CD8-positive, alpha-beta memory T cell (primary cell): ENCODE results near the gene NPC1L1. TPM values are rescaled to one million over a fixed set of nuclear protein-coding genes. Genes with fewer than 3 reads are reported as not detected.
A peak's percentile ranks its signal among the peaks of the same experiment; 100 is the strongest.

Source experiments
- CTCF ChIA-PET: fragments of 350-600 bp; sonication (Branson Sonifier 250); formaldehyde crosslinking; loops from one replicate; lab custom pipeline; 2021; ENCODE audit warnings: antibody characterized with exemption; lab: Charles Lee
- POLR2A ChIA-PET: fragments of 350-600 bp; sonication (Branson Sonifier 250); formaldehyde crosslinking; loops from one replicate; lab custom pipeline; 2021; ENCODE audit warnings: antibody characterized with exemption; lab: Charles Lee
- DNase-seq, 5 donors: peaks; one replicate each; pipeline versions ENCODE4 v3.0.0 to v3.0.0-alpha.2; 2020 to 2022; ENCODE audit warnings: mixed read lengths in 1 of 5
- H3K27ac ChIP-seq: one replicate; pipeline ENCODE4 v1.7.0; 2013; ENCODE audit warnings: low read depth, mild to moderate bottlenecking, low read length, moderate library complexity
- H3K27me3 ChIP-seq: 2 replicates; pipeline ENCODE4 v1.7.0; 2013; ENCODE audit warnings: low read length, mild to moderate bottlenecking; ENCODE audit not compliant: insufficient read depth, poor library complexity, severe bottlenecking
- H3K36me3 ChIP-seq: 2 replicates; pipeline ENCODE4 v1.7.0; 2013; ENCODE audit warnings: mild to moderate bottlenecking, low read length, moderate library complexity; ENCODE audit not compliant: insufficient read depth
- H3K4me1 ChIP-seq: 2 replicates; pipeline ENCODE4 v1.7.0; 2013; ENCODE audit warnings: mild to moderate bottlenecking, low read length, moderate library complexity; ENCODE audit not compliant: insufficient read depth
- H3K4me3 ChIP-seq: 2 replicates; pipeline ENCODE4 v1.7.0; 2013; ENCODE audit warnings: mild to moderate bottlenecking, low read length
- H3K9me3 ChIP-seq: 2 replicates; pipeline ENCODE4 v1.7.0; 2013; ENCODE audit warnings: mild to moderate bottlenecking, low read length
- H3K27ac Mint-ChIP-seq, 8 donors: one replicate each; pipeline ENCODE4 v1.8.0; 2020 to 2021; ENCODE audit warnings: mixed read lengths in 8 of 8, mild to moderate bottlenecking in 6 of 8, inconsistent platforms in 3 of 8, moderate library complexity in 3 of 8
- H3K27me3 Mint-ChIP-seq, 2 donors: one replicate each; pipeline ENCODE4 v1.8.0; 2020 to 2021; ENCODE audit warnings: mixed read lengths in 2 of 2, mild to moderate bottlenecking in 1 of 2, moderate library complexity in 1 of 2
- H3K36me3 Mint-ChIP-seq, 3 donors: one replicate each; pipeline ENCODE4 v1.8.0; 2020 to 2021; ENCODE audit warnings: mixed read lengths in 3 of 3, inconsistent platforms in 1 of 3, mild to moderate bottlenecking in 1 of 3
- H3K4me1 Mint-ChIP-seq, 3 donors: one replicate each; pipeline ENCODE4 v1.8.0; 2020 to 2021; ENCODE audit warnings: mixed read lengths in 3 of 3, inconsistent platforms in 1 of 3, mild to moderate bottlenecking in 1 of 3
- H3K4me3 Mint-ChIP-seq, 7 donors: one replicate each; pipeline ENCODE4 v1.8.0; 2020 to 2021; ENCODE audit warnings: mixed read lengths in 7 of 7, mild to moderate bottlenecking in 6 of 7, moderate library complexity in 4 of 7, inconsistent platforms in 2 of 7
- H3K9me3 Mint-ChIP-seq, 5 donors: one replicate each; pipeline ENCODE4 v1.8.0; 2020 to 2022; ENCODE audit warnings: mixed read lengths in 5 of 5, mild to moderate bottlenecking in 3 of 5, moderate library complexity in 2 of 5, inconsistent platforms in 1 of 5
- polyA plus RNA-seq: library from polyadenylated mRNA; unstranded; fragments of 300-500 nt; fragmentation: Illumina TruSeq; gene quantifications from one replicate; pipeline ENCODE4 v1.2.3, GENCODE V29; 2021
- total RNA-seq, 2 experiments: library from RNA; stranded (reverse); gene quantifications; one replicate each; pipeline ENCODE4 v1.2.3, GENCODE V29; 2021

Gene NPC1L1
- total and polyA plus RNA-seq, 3 experiments from 2014 or later, result not detected

GRCh38 chr7:44490351-44491200, 50.6 kb downstream of the NPC1L1 start, which contains the start of gene NUDCD3:
Gene NUDCD3 (minus strand): TSS chr7:44490658. CDS start chr7:44490600, 58 bp downstream.
- Histone ChIP-seq H3K4me1 (peaks cover 43% of the 10 kb centered on the region), H3K27ac (peak within 1 kb of the TSS; percentile 99), H3K36me3 (no peaks in the 10 kb centered on the region), H3K9me3 (no peaks in the 10 kb centered on the region), H3K27me3 (no peaks in the 10 kb centered on the region), H3K4me3 (peak within 1 kb of the TSS; percentile 65)
- Mint-ChIP-seq H3K4me3 (peak within 1 kb of the TSS; percentile 82 to 95 (median 88)), H3K27me3 (peaks cover 3 to 9% of the 10 kb centered on the region in 2 donors), H3K36me3 (peaks cover 4 to 24% (median 10%) of the 10 kb centered on the region in 3 donors), H3K27ac (peak within 1 kb of the TSS; percentile 90 to 99 (median 93)), H3K4me1 (peaks cover 43 to 49% (median 49%) of the 10 kb centered on the region in 3 donors), H3K9me3 (no peaks in the 10 kb centered on the region)
- ChIA-PET CTCF (interaction anchor here (0.7 to 2.9 kb wide), 11 partner anchors 10 to 429 kb away, joined by 3 to 13 read pairs (median 3); no protein-coding TSS in a partner anchor), POLR2A (interaction anchor here (0.6 to 2.6 kb wide), 15 partner anchors 10 to 621 kb away, joined by 3 to 29 read pairs (median 4); partner anchors contain the start of genes DBNL, DDX56, H2AZ2 and MRPS24)
- DNase-seq, result peak; percentile 63 to 87 (median 78)

- Histone ChIP-seq H3K27ac (peak overlapping the region; percentile 99), H3K4me3 (peak overlapping the region; percentile 65), H3K27me3 (no peaks in the 10 kb centered on the region), H3K4me1 (peaks cover 49% of the 10 kb centered on the region), H3K36me3 (peaks cover under 1% of the 10 kb centered on the region), H3K9me3 (no peaks in the 10 kb centered on the region)
- ChIA-PET CTCF (interaction anchor here (0.9 to 2.9 kb wide), 8 partner anchors 10 to 249 kb away, joined by 3 to 13 read pairs (median 4); no protein-coding TSS in a partner anchor), POLR2A (interaction anchor here (0.7 to 2.6 kb wide), 13 partner anchors 10 to 621 kb away, joined by 3 to 29 read pairs (median 4); partner anchors contain the start of genes DDX56, H2AZ2, MRPS24 and OGDH)
- Mint-ChIP-seq H3K27ac (peak overlapping the region; percentile 90 to 99 (median 93)), H3K36me3 (peaks cover 7 to 30% (median 14%) of the 10 kb centered on the region in 3 donors), H3K4me3 (peak overlapping the region; percentile 82 to 95 (median 88)), H3K4me1 (peaks cover 47 to 55% (median 55%) of the 10 kb centered on the region in 3 donors), H3K27me3 (peaks cover 0 to 4% of the 10 kb centered on the region in 2 donors), H3K9me3 (no peaks in the 10 kb centered on the region)
- peak in 2 of 5 donors; percentile 13 to 62 for DNase-seq
These were observed 51.2 kb downstream of the NPC1L1 start for GRCh38 chr7:44489955-44490350.

GRCh38 chr7:44488955-44489354, 52.2 kb downstream of the NPC1L1 start:
- no peak for DNase-seq
- H3K27me3 ChIP-seq, result no peaks in the 10 kb centered on the region
- H3K4me3 ChIP-seq, result peak overlapping the region; percentile 65
- peak overlapping the region in 7 of 8 donors; percentile 30 to 97 (median 92) for H3K27ac Mint-ChIP-seq
- POLR2A ChIA-PET, result interaction anchor here (0.6 kb wide), 1 partner anchor 338 kb away, joined by 3 read pairs; no protein-coding TSS in a partner anchor
- peaks cover 10% of the 10 kb centered on the region for H3K36me3 ChIP-seq
- H3K27ac ChIP-seq, result no peak overlapping the region
- peak overlapping the region; percentile 82 to 95 (median 88) for H3K4me3 Mint-ChIP-seq
- H3K9me3 ChIP-seq, result no peaks in the 10 kb centered on the region
- H3K4me1 Mint-ChIP-seq, result peaks cover 54 to 65% (median 65%) of the 10 kb centered on the region in 3 donors
- CTCF ChIA-PET, result interaction anchor here (1.3 to 2.9 kb wide), 3 partner anchors 15 to 248 kb away, joined by 4 to 13 read pairs (median 5); no protein-coding TSS in a partner anchor
- H3K36me3 Mint-ChIP-seq, result peaks cover 10 to 39% (median 20%) of the 10 kb centered on the region in 3 donors
- peaks cover 58% of the 10 kb centered on the region for H3K4me1 ChIP-seq
- H3K27me3 Mint-ChIP-seq, result no peaks in the 10 kb centered on the region
- peaks cover 0 to 2% (median 0%) of the 10 kb centered on the region in 5 donors for H3K9me3 Mint-ChIP-seq

- ChIA-PET POLR2A (no interaction called here), CTCF (interaction anchor here (1.5 kb wide), 1 partner anchor 79 kb away, joined by 4 read pairs; no protein-coding TSS in a partner anchor)
- Histone ChIP-seq H3K9me3 (peaks cover 7% of the 10 kb centered on the region), H3K27me3 (no peaks in the 10 kb centered on the region), H3K36me3 (peaks cover 32% of the 10 kb centered on the region), H3K4me3 (no peak overlapping the region), H3K4me1 (peaks cover 58% of the 10 kb centered on the region), H3K27ac (no peak overlapping the region)
- Mint-ChIP-seq H3K4me3 (peak overlapping the region in 5 of 7 donors; percentile 4 to 70 (median 46)), H3K27me3 (no peaks in the 10 kb centered on the region), H3K4me1 (peaks cover 71 to 85% (median 83%) of the 10 kb centered on the region in 3 donors), H3K9me3 (peaks cover 4 to 18% (median 13%) of the 10 kb centered on the region in 5 donors), H3K27ac (peak overlapping the region in 5 of 8 donors; percentile 4 to 46 (median 19)), H3K36me3 (peaks cover 30 to 62% (median 39%) of the 10 kb centered on the region in 3 donors)
- no peak for DNase-seq
These were observed 54.4 kb downstream of the NPC1L1 start for GRCh38 chr7:44486693-44487092.

- peak overlapping the region in 3 of 7 donors; percentile 15 to 52 (median 28) for H3K4me3 Mint-ChIP-seq
These were observed 55.1 kb downstream of the NPC1L1 start for GRCh38 chr7:44486001-44486400.

GRCh38 chr7:44484482-44485313, 56.4 kb downstream of the NPC1L1 start:
- no peaks in the 10 kb centered on the region for H3K27me3 Mint-ChIP-seq
- Histone ChIP-seq H3K27me3 (no peaks in the 10 kb centered on the region), H3K9me3 (peaks cover 7% of the 10 kb centered on the region), H3K36me3 (peaks cover 40% of the 10 kb centered on the region), H3K27ac (no peak overlapping the region), H3K4me3 (no peak overlapping the region), H3K4me1 (peaks cover 52% of the 10 kb centered on the region)
- POLR2A ChIA-PET, result no interaction called here
- CTCF ChIA-PET, result no interaction called here
- no peak for DNase-seq
- peaks cover 36 to 72% (median 46%) of the 10 kb centered on the region in 3 donors for H3K36me3 Mint-ChIP-seq
- H3K4me1 Mint-ChIP-seq, result peaks cover 68 to 87% (median 83%) of the 10 kb centered on the region in 3 donors
- peaks cover 4 to 18% (median 13%) of the 10 kb centered on the region in 5 donors for H3K9me3 Mint-ChIP-seq
- H3K4me3 Mint-ChIP-seq, result peak overlapping the region in 1 of 7 donors; percentile 35
- peak overlapping the region in 3 of 8 donors; percentile 13 to 68 (median 51) for H3K27ac Mint-ChIP-seq

More at GRCh38 chr7:44486001-44486400, 55.1 kb downstream of the NPC1L1 start:
- no peak overlapping the region for H3K27ac ChIP-seq
- peaks cover 7% of the 10 kb centered on the region for H3K9me3 ChIP-seq
- ChIA-PET POLR2A (no interaction called here), CTCF (no interaction called here)
- no peak for DNase-seq
- Mint-ChIP-seq H3K27me3 (no peaks in the 10 kb centered on the region), H3K9me3 (peaks cover 4 to 18% (median 13%) of the 10 kb centered on the region in 5 donors), H3K27ac (peak overlapping the region in 1 of 8 donors; percentile 12), H3K36me3 (peaks cover 34 to 69% (median 42%) of the 10 kb centered on the region in 3 donors), H3K4me1 (peaks cover 72 to 86% (median 82%) of the 10 kb centered on the region in 3 donors)
- H3K4me3 ChIP-seq, result no peak overlapping the region
- H3K4me1 ChIP-seq, result peaks cover 54% of the 10 kb centered on the region
- no peaks in the 10 kb centered on the region for H3K27me3 ChIP-seq
- H3K36me3 ChIP-seq, result peaks cover 38% of the 10 kb centered on the region
